Measurements from ENCODE around the gene PCSK5.
"Not testable (repeated sequence)": the region's sequence is repeated elsewhere in the genome, so short reads cannot be mapped to it uniquely, and the experiment has no call there.

GRCh38 chr9:75900893-75901524 lies 10.5 kb downstream of the PCSK5 start:
- not testable (repeated sequence) for TF ChIP-seq CTCF (IDR thresholded peaks at IDR 0.05 in 8 of 11, conservative IDR thresholded peaks at IDR 0.05 in 3 of 11); POLR2A (IDR thresholded peaks at IDR 0.05)
